Measurements from ENCODE around the gene HYI.

DNA sequence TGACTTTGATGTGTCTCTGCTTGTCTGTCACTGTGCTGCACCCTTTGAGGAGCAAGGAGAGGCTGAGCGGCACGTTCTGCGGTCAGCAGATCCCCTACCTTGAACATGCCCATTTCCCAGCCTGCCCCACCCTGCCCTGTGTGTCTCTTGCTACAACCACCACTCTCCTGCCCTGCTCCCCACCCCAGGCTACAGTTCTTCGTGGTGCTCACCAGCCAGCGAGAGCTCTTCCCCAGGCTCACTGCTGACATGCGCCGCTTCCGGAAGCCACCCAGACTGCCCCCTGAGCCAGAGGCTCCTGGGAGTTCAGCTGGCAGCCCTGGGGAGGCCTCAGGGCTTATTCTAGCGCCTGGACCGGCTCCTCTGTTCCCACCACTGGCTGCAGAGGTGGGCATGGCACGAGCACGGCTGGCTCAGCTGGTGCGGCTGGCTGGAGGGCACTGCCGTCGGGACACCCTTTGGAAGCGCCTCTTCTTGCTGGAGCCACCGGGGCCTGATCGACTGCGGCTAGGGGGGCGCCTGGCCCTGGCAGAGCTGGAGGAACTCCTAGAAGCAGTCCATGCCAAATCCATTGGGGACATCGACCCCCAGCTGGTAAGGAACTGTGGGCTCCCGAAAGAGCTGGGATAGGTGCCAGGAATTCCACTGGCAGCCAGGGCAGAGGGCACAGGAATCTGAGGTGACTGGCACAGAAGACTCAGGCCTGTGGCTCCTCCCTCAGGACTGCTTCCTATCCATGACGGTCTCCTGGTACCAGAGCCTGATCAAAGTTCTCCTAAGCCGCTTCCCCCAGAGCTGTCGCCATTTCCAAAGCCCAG, 5.6 kb downstream of the HYI start:
- TF ChIP-seq, protein P1, sequence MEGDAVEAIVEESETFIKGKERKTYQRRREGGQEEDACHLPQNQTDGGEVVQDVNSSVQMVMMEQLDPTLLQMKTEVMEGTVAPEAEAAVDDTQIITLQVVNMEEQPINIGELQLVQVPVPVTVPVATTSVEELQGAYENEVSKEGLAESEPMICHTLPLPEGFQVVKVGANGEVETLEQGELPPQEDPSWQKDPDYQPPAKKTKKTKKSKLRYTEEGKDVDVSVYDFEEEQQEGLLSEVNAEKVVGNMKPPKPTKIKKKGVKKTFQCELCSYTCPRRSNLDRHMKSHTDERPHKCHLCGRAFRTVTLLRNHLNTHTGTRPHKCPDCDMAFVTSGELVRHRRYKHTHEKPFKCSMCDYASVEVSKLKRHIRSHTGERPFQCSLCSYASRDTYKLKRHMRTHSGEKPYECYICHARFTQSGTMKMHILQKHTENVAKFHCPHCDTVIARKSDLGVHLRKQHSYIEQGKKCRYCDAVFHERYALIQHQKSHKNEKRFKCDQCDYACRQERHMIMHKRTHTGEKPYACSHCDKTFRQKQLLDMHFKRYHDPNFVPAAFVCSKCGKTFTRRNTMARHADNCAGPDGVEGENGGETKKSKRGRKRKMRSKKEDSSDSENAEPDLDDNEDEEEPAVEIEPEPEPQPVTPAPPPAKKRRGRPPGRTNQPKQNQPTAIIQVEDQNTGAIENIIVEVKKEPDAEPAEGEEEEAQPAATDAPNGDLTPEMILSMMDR (IDR thresholded peaks at IDR 0.05), result no peak
- no peak for TF ChIP-seq POLR2A (IDR thresholded peaks at IDR 0.05)

Data from lower leg skin (tissue), 3 donors.